WI38 (cell line): ENCODE data around the gene ATXN2.

Experiments
- H3K4me3 ChIP-seq: 2 replicates; pipeline ENCODE4 v1.5.1; 2011; ENCODE audit warnings: low read depth, mild to moderate bottlenecking, control low read depth, low read length
- TF ChIP-seq, protein P1 (sequence below): IDR thresholded peaks from 2 replicates; pipeline ENCODE4 v1.5.1; 2012; ENCODE audit warnings: low read depth, mild to moderate bottlenecking, control low read depth, low read length

ATXN2 gene

DNA sequence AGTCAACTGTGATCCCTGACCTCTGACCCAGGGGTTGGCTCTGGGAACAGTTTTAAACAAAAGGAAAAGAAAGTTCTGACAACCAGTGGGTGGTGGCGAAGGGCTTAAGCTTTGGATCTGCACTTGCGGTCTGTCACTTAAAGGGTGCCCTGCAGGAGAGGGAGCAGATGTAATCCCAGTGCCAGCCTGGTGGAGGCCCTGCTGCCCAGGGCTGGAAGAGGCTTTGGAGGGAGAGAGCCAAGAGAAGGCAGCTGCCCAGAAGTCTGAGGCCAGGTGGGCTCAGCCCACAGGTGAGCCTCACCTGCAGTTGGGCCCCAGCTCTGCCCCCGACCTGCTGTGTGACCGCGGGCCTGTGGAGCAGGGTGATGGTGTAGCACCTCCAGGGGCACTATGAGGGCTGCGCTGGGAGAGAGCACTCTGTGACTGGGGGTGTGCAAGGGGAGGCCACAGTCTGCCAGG, 174.3 kb downstream of the ATXN2 start:
- no peak overlapping the region for H3K4me3 ChIP-seq
- TF ChIP-seq, protein P1, sequence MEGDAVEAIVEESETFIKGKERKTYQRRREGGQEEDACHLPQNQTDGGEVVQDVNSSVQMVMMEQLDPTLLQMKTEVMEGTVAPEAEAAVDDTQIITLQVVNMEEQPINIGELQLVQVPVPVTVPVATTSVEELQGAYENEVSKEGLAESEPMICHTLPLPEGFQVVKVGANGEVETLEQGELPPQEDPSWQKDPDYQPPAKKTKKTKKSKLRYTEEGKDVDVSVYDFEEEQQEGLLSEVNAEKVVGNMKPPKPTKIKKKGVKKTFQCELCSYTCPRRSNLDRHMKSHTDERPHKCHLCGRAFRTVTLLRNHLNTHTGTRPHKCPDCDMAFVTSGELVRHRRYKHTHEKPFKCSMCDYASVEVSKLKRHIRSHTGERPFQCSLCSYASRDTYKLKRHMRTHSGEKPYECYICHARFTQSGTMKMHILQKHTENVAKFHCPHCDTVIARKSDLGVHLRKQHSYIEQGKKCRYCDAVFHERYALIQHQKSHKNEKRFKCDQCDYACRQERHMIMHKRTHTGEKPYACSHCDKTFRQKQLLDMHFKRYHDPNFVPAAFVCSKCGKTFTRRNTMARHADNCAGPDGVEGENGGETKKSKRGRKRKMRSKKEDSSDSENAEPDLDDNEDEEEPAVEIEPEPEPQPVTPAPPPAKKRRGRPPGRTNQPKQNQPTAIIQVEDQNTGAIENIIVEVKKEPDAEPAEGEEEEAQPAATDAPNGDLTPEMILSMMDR: no peak

DNA sequence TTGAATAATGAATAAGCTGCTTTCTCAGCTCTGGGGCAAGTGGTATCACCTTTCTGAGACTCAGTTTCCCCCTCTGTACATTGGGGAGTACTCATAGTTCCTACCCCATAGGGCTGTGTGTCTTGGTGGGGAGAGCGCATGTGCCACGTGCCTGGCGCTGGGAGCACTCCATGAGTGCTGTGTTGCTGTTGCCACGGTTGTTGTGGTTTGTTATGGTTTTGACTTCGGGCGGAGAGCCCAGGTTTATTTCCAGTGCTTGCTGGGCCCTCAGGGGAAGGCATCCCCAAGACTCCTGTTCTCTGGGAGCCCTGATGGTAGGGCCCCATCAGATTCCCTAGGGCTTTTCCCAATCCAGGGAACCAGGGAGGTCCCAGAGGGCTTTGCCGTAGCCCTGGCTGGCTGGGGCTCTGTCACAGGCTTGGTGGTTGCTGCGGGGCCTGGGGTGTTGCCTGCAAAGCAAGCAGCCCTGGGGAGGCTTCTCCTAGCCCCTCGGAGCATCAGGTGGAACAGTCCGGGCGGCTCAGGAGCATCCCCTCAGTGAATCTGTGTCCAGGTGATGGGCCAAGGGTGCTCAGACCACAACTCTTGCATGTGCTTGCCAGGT, 174.8 kb downstream of the ATXN2 start:
- H3K4me3 ChIP-seq: no peak overlapping the region
- TF ChIP-seq, protein P1: no peak

DNA sequence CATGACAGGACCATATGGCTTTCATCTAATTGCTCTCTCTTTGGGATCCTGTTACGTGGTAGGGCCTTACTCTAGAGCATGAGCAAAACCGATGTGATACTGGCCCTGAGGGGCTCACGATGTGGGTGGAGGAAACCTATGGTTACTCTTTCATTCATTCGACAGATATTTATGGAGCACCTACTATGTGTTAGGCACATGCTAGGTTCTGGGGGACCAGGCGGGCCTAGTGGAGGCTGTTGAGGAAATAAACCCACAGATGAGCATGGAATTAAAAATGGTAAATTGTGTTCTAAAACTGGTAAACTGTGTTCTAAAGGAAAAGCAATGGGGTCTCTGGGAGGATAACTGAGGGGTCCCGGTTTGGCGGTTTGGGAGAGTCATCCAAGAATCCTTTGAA, 178.6 kb downstream of the ATXN2 start:
- TF ChIP-seq, protein P1: no peak

DNA sequence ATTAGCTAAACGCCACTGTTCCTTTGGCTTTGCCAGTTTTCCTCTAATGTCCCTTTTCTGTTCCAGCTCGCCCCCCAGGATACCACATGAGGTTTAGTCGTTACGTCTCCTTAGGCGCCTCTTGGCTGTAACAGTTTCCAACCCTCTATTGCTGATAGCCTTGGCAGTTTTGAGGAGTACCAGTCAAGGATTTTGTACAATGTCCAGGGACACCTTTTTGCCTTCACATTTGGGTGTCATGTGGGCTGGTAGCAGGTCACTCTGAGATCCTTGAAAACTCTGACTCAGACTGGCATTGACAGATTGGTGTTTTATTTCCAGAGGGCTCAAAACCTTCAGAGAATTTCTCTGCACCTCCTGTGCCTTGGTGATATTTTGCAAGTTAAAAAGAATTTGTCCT, 179.3 kb downstream of the ATXN2 start:
- TF ChIP-seq, protein P1: no peak
- no peak overlapping the region for H3K4me3 ChIP-seq

More for the DNA sequence above, 178.6 kb downstream of the ATXN2 start:
- H3K4me3 ChIP-seq: no peak overlapping the region

DNA sequence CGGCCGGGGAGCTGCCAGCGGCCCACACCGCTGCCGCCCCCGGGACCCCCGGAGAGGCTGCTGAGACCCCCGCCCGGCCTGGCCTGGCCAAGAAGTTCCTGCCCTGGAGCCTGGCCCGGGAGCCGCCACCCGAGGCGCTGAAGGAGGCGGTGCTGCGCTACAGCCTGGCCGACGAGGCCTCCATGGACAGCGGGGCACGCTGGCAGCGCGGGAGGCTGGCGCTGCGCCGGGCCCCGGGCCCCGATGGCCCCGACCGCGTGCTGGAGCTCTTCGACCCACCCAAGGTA, 180.6 kb downstream of the ATXN2 start:
- TF ChIP-seq, protein P1: no peak
- no peak overlapping the region for H3K4me3 ChIP-seq

DNA sequence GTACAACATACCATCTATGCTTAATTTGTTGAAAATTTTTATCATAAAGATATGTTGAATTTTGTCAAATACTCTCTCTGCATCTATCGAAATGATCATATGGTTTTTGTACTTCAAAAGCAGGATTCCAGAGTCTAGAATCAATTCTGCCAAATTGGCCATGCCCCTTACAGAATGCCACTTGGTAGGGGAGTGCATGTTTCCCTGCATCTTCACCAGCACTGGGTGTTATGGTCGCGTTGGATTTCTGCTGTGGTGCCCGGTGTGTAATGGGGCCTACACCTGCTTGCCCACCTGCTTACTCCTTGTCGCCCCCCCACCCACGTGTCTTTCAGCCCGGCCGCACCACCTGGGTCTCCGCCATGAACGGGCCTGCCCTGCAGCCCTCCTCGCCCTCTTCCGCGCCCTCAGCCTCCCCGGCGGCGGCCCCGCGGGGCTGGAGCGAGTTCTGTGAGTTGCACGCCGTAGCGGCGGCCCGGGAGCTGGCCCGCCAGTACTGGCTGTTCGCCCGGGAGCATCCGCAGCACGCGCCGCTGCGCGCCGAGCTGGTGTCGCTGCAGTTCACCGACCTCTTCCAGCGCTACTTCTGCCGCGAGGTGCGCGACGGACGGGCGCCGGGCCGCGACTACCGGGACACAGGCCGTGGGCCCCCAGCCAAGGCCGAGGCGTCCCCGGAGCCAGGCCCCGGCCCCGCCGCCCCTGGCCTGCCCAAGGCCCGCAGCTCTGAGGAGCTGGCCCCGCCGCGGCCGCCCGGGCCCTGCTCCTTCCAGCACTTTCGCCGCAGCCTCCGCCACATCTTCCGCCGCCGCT, 181.1 kb downstream of the ATXN2 start:
- no peak overlapping the region for H3K4me3 ChIP-seq
- TF ChIP-seq, protein P1: no peak

DNA sequence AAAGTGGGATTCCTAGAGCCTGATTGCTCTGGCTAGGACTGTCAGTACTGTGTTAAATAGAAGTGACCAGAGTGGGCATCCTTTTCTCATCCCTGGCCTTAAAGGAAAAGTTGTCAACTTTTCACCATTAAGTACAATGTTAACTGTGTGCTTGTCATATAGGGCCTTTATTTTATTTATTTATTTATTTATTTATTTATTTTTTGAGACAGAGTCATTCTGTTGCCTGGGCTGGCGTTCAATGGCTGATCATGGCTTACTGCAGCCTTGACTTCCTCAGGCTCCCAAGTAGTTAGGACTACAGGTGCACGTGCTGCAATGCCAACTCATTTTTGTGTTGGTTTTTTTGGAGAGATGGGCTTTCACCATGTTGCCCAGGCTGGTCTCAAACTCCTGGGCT, 181.8 kb downstream of the ATXN2 start:
- TF ChIP-seq, protein P1: no peak
- H3K4me3 ChIP-seq: no peak overlapping the region
